AG04450 (cell line): ENCODE data around the gene MRPS17. TPM values are rescaled to one million over a fixed set of nuclear protein-coding genes. Genes with fewer than 3 reads are reported as not detected.
A peak's percentile ranks its signal among the peaks of the same experiment; 100 is the strongest.

Experiments used
- CTCF ChIA-PET: fragments of 300-600, 350-600 bp; formaldehyde crosslinking; extraction: SDS; loops from one replicate; lab custom pipeline; 2022; ENCODE audit warnings: antibody characterized with exemption, inconsistent platforms; lab: Charles Lee
- POLR2A ChIA-PET: fragments of 350-600 bp; formaldehyde crosslinking; extraction: SDS; loops from one replicate; lab custom pipeline; 2021; ENCODE audit warnings: antibody characterized with exemption, inconsistent platforms; lab: Yijun Ruan, JAX
- DNase-seq: peaks from one replicate; pipeline ENCODE4 v3.0.0-alpha.2; 2011; ENCODE audit warnings: low read depth, low spot score
- H3K27ac ChIP-seq: one replicate; pipeline ENCODE4 v1.5.1; 2012; ENCODE audit warnings: low read depth, low read length, control low read depth
- H3K27me3 ChIP-seq: one replicate; pipeline ENCODE4 v1.6.0; 2012; ENCODE audit warnings: low read length; ENCODE audit not compliant: control insufficient read depth, insufficient read depth
- H3K4me3 ChIP-seq: 2 replicates; pipeline ENCODE4 v1.5.1; 2011; ENCODE audit warnings: mild to moderate bottlenecking, low read depth, low read length, control low read depth
- H3K9me3 ChIP-seq: 2 replicates; pipeline ENCODE4 v1.5.1; 2012; ENCODE audit warnings: low read length; ENCODE audit not compliant: control insufficient read depth, insufficient read depth
- CTCF ChIP-seq: IDR thresholded peaks from 2 replicates; pipeline ENCODE4 v1.5.1; 2011; ENCODE audit warnings: low read depth, low read length, control low read depth, inconsistent platforms
- polyA minus RNA-seq: library from RNA; depleted of rRNA, polyadenylated mRNA; stranded (reverse); fragments of >200 nt; gene quantifications from 2 replicates; pipeline ENCODE4 v1.2.3, GENCODE V29; 2011; rRNA and poly(A)+ RNA removed
- polyA plus RNA-seq: library from polyadenylated mRNA; depleted of rRNA; stranded (reverse); fragments of >200 nt; gene quantifications from 2 replicates; pipeline ENCODE4 v1.2.3, GENCODE V29; 2011; rRNA removed

Gene MRPS17
- 13.1 and 14.9 TPM in 2 replicates for polyA plus RNA-seq
- 4.9 and 5.7 TPM in 2 replicates for polyA minus RNA-seq

GRCh38 chr7:55951637-55952351 lies at the start of gene MRPS17:
MRPS17 (plus strand) TSS chr7:55951877; CDS start chr7:55953196, 1,319 bp downstream.
- CTCF ChIA-PET, result interaction anchor here (0.9 kb wide), 1 partner anchor 12 kb away, joined by 3 read pairs; no protein-coding TSS in a partner anchor
- POLR2A ChIA-PET, result interaction anchor here (0.6 to 0.7 kb wide), 2 partner anchors 11 to 22 kb away, joined by 5 to 7 read pairs; no protein-coding TSS in a partner anchor
- Histone ChIP-seq H3K27me3 (no peaks in the 10 kb centered on the region), H3K4me3 (peak within 1 kb of the TSS; percentile 97), H3K9me3 (peaks cover 3% of the 10 kb centered on the region; the same call in 1 of the 2 replicates), H3K27ac (peak within 1 kb of the TSS; percentile 21)
- 0 out of 2 replicates have a peak, but pooled peaks have one; percentile 0 for TF ChIP-seq CTCF
- peak; percentile 37 for DNase-seq

GRCh38 chr7:55903985-55904759 lies 47.5 kb upstream of the MRPS17 start:
- ChIA-PET POLR2A (no interaction called here), CTCF (no interaction called here)
- no peak for DNase-seq
- no peak for TF ChIP-seq CTCF
- no peak overlapping the region for H3K27ac ChIP-seq
- H3K4me3 ChIP-seq, result no peak overlapping the region
- H3K9me3 ChIP-seq, result no peaks in the 10 kb centered on the region
- H3K27me3 ChIP-seq, result no peaks in the 10 kb centered on the region

GRCh38 chr7:55912748-55913158 lies 38.9 kb upstream of the MRPS17 start:
- ChIA-PET POLR2A (no interaction called here), CTCF (no interaction called here)
- no peak for DNase-seq
- Histone ChIP-seq H3K4me3 (no peak overlapping the region), H3K27me3 (no peaks in the 10 kb centered on the region), H3K9me3 (no peaks in the 10 kb centered on the region), H3K27ac (no peak overlapping the region)
- TF ChIP-seq CTCF, result no peak

- ChIA-PET CTCF (interaction anchor here (0.7 kb wide), 1 partner anchor 20 kb away, joined by 3 read pairs; no protein-coding TSS in a partner anchor), POLR2A (no interaction called here)
- no peak for TF ChIP-seq CTCF
- Histone ChIP-seq H3K4me3 (no peak overlapping the region), H3K27me3 (no peaks in the 10 kb centered on the region), H3K27ac (no peak overlapping the region), H3K9me3 (no peaks in the 10 kb centered on the region)
- DNase-seq, result no peak
Observed at GRCh38 chr7:55917771-55918170, 33.9 kb upstream of the MRPS17 start.
